Effector memory CD8-positive, alpha-beta T cell (primary cell): Measurements from ENCODE around the gene CYTH3.
"Not testable (repeated sequence)": the region's sequence is repeated elsewhere in the genome, so short reads cannot be mapped to it uniquely, and the experiment has no call there.

ENCODE experiments used
- ATAC-seq: fragments of 150-1000 bp; cut with Tn5 transposase; replicated peaks from 2 replicates; pipeline ENCODE4 v1.10.0; 2021; ENCODE audit warnings: mild to moderate bottlenecking, moderate library complexity
- DNase-seq, 3 experiments: peaks; one replicate each; pipeline ENCODE4 v3.0.0; 2021
- H3K27ac Mint-ChIP-seq, 2 donors: one replicate each; pipeline ENCODE4 v1.8.0; 2022; ENCODE audit warnings: mild to moderate bottlenecking in 2 of 2, mixed read lengths in 2 of 2, moderate library complexity in 2 of 2
- H3K27me3 Mint-ChIP-seq, 2 donors: one replicate each; pipeline ENCODE4 v1.8.0; 2022; ENCODE audit warnings: mixed read lengths in 2 of 2
- H3K36me3 Mint-ChIP-seq: one replicate; pipeline ENCODE4 v1.8.0; 2022; ENCODE audit warnings: mild to moderate bottlenecking, moderate library complexity, mixed read lengths; ENCODE audit not compliant: insufficient read depth
- H3K4me1 Mint-ChIP-seq, 2 donors: one replicate each; pipeline ENCODE4 v1.8.0; 2022; ENCODE audit warnings: low read depth in 2 of 2, mixed read lengths in 2 of 2
- H3K4me3 Mint-ChIP-seq, 2 donors: one replicate each; pipeline ENCODE4 v1.8.0; 2022; ENCODE audit warnings: mild to moderate bottlenecking in 2 of 2, mixed read lengths in 2 of 2, moderate library complexity in 2 of 2
- H3K9me3 Mint-ChIP-seq, 2 donors: one replicate each; pipeline ENCODE4 v1.8.0; 2022; ENCODE audit warnings: mixed read lengths in 2 of 2

Gene CYTH3

GRCh38 chr7:6205971-6206660 is 66.3 kb downstream of the CYTH3 start:
- Mint-ChIP-seq H3K27ac (peak overlapping the region in 1 of 2 donors; percentile 16), H3K4me1 (peaks cover 4 to 17% of the 10 kb centered on the region in 2 donors), H3K4me3 (no peak overlapping the region), H3K27me3 (no peaks in the 10 kb centered on the region), H3K36me3 (peaks cover 3% of the 10 kb centered on the region), H3K9me3 (no peaks in the 10 kb centered on the region)
- DNase-seq (no peak), ATAC-seq (no peak)

GRCh38 chr7:6203381-6203780 is 69.0 kb downstream of the CYTH3 start:
- no peaks in the 10 kb centered on the region for H3K9me3 Mint-ChIP-seq
- DNase-seq (no peak), ATAC-seq (no peak)
- H3K4me1 Mint-ChIP-seq = peaks cover 4 to 12% of the 10 kb centered on the region in 2 donors
- H3K27me3 Mint-ChIP-seq = no peaks in the 10 kb centered on the region
- H3K27ac Mint-ChIP-seq = no peak overlapping the region
- H3K36me3 Mint-ChIP-seq = peaks cover 3% of the 10 kb centered on the region
- no peak overlapping the region for H3K4me3 Mint-ChIP-seq

- DNase-seq = no peak
- no peak overlapping the region for H3K4me3 Mint-ChIP-seq
- no peaks in the 10 kb centered on the region for H3K27me3 Mint-ChIP-seq
- ATAC-seq = no peak
- H3K36me3 Mint-ChIP-seq = peaks cover 5% of the 10 kb centered on the region
- no peak overlapping the region for H3K27ac Mint-ChIP-seq
- no peaks in the 10 kb centered on the region for H3K9me3 Mint-ChIP-seq
- H3K4me1 Mint-ChIP-seq = peaks cover 4 to 9% of the 10 kb centered on the region in 2 donors
Measured at GRCh38 chr7:6202117-6202516, 70.3 kb downstream of the CYTH3 start.

- no peak overlapping the region for H3K4me3 Mint-ChIP-seq
- H3K27me3 Mint-ChIP-seq = peaks cover 0 to 3% of the 10 kb centered on the region in 2 donors
- no peaks in the 10 kb centered on the region for H3K9me3 Mint-ChIP-seq
- peaks cover 6 to 7% of the 10 kb centered on the region in 2 donors for H3K4me1 Mint-ChIP-seq
- ATAC-seq (no peak), DNase-seq (no peak)
- H3K36me3 Mint-ChIP-seq = peaks cover 3% of the 10 kb centered on the region
- no peak overlapping the region for H3K27ac Mint-ChIP-seq
Measured at GRCh38 chr7:6200971-6201370, 71.5 kb downstream of the CYTH3 start.

- H3K9me3 Mint-ChIP-seq = no peaks in the 10 kb centered on the region
- no peak overlapping the region for H3K27ac Mint-ChIP-seq
- DNase-seq (no peak), ATAC-seq (no peak)
- peaks cover 8 to 11% of the 10 kb centered on the region in 2 donors for H3K4me1 Mint-ChIP-seq
- H3K4me3 Mint-ChIP-seq = no peak overlapping the region
- peaks cover 0 to 4% of the 10 kb centered on the region in 2 donors for H3K27me3 Mint-ChIP-seq
- H3K36me3 Mint-ChIP-seq = peaks cover 5% of the 10 kb centered on the region
Measured at GRCh38 chr7:6198689-6199595, 73.5 kb downstream of the CYTH3 start.

GRCh38 chr7:6197801-6198551 is 74.4 kb downstream of the CYTH3 start:
- H3K4me1 Mint-ChIP-seq = peaks cover 11 to 14% of the 10 kb centered on the region in 2 donors
- peaks cover 0 to 4% of the 10 kb centered on the region in 2 donors for H3K27me3 Mint-ChIP-seq
- H3K9me3 Mint-ChIP-seq = no peaks in the 10 kb centered on the region
- no peak overlapping the region for H3K4me3 Mint-ChIP-seq
- H3K27ac Mint-ChIP-seq = no peak overlapping the region
- H3K36me3 Mint-ChIP-seq = peaks cover 8% of the 10 kb centered on the region
- DNase-seq = no peak
- no peak for ATAC-seq

GRCh38 chr7:6193709-6194108 is 78.7 kb downstream of the CYTH3 start:
- Mint-ChIP-seq H3K36me3 (peaks cover 14% of the 10 kb centered on the region), H3K27ac (no peak overlapping the region), H3K9me3 (no peaks in the 10 kb centered on the region), H3K4me3 (no peak overlapping the region), H3K4me1 (peaks cover 8 to 10% of the 10 kb centered on the region in 2 donors), H3K27me3 (peaks cover 0 to 4% of the 10 kb centered on the region in 2 donors)
- ATAC-seq (no peak), DNase-seq (no peak)

GRCh38 chr7:6190563-6190962 is 81.9 kb downstream of the CYTH3 start:
- Mint-ChIP-seq H3K27ac (peak overlapping the region in 1 of 2 donors; percentile 20), H3K36me3 (peaks cover 23% of the 10 kb centered on the region)
- not testable (repeated sequence) for DNase-seq, ATAC-seq, H3K9me3 Mint-ChIP-seq, H3K4me1 Mint-ChIP-seq, H3K4me3 Mint-ChIP-seq, H3K27me3 Mint-ChIP-seq

GRCh38 chr7:6188389-6188788 is 84.0 kb downstream of the CYTH3 start:
- no peak overlapping the region for H3K4me3 Mint-ChIP-seq
- H3K9me3 Mint-ChIP-seq = no peaks in the 10 kb centered on the region
- H3K4me1 Mint-ChIP-seq = no peaks in the 10 kb centered on the region
- ATAC-seq (no peak), DNase-seq (no peak)
- H3K27ac Mint-ChIP-seq = no peak overlapping the region
- no peaks in the 10 kb centered on the region for H3K27me3 Mint-ChIP-seq
- H3K36me3 Mint-ChIP-seq = peaks cover 28% of the 10 kb centered on the region

GRCh38 chr7:6186577-6186976 is 85.8 kb downstream of the CYTH3 start:
- H3K27ac Mint-ChIP-seq = no peak overlapping the region

GRCh38 chr7:6182993-6183392 is 89.4 kb downstream of the CYTH3 start:
- no peak for DNase-seq
- Mint-ChIP-seq H3K9me3 (no peaks in the 10 kb centered on the region), H3K27me3 (no peaks in the 10 kb centered on the region), H3K4me1 (peaks cover 0 to 9% of the 10 kb centered on the region in 2 donors), H3K4me3 (no peak overlapping the region), H3K27ac (no peak overlapping the region), H3K36me3 (peaks cover 22% of the 10 kb centered on the region)
- no peak for ATAC-seq

More at GRCh38 chr7:6186577-6186976, 85.8 kb downstream of the CYTH3 start:
- DNase-seq (no peak), ATAC-seq (no peak)
- Mint-ChIP-seq H3K36me3 (peaks cover 28% of the 10 kb centered on the region), H3K9me3 (no peaks in the 10 kb centered on the region), H3K4me3 (no peak overlapping the region), H3K4me1 (peaks cover 0 to 2% of the 10 kb centered on the region in 2 donors), H3K27me3 (no peaks in the 10 kb centered on the region)

GRCh38 chr7:6181136-6181535 is 91.3 kb downstream of the CYTH3 start:
- DNase-seq = no peak
- Mint-ChIP-seq H3K4me3 (no peak overlapping the region), H3K36me3 (peaks cover 24% of the 10 kb centered on the region), H3K27me3 (no peaks in the 10 kb centered on the region), H3K4me1 (peaks cover 0 to 9% of the 10 kb centered on the region in 2 donors), H3K9me3 (no peaks in the 10 kb centered on the region), H3K27ac (no peak overlapping the region)
- no peak for ATAC-seq

- DNase-seq (no peak), ATAC-seq (no peak)
- Mint-ChIP-seq H3K4me1 (peaks cover 0 to 9% of the 10 kb centered on the region in 2 donors), H3K9me3 (no peaks in the 10 kb centered on the region), H3K4me3 (no peak overlapping the region), H3K27me3 (no peaks in the 10 kb centered on the region), H3K36me3 (peaks cover 23% of the 10 kb centered on the region), H3K27ac (peak overlapping the region; percentile 44 to 75)
Measured at GRCh38 chr7:6180344-6180725, 92.1 kb downstream of the CYTH3 start.
